GM12891 (cell line): ENCODE measurements around the gene FANCG.

Source experiments
- PAX5 ChIP-seq: IDR thresholded peaks from 2 replicates; pipeline ENCODE4 v1.6.1; 2011; ENCODE audit warnings: low read length, moderate library complexity, mild to moderate bottlenecking; ENCODE audit not compliant: insufficient read depth, severe bottlenecking
- POLR2A ChIP-seq: IDR thresholded peaks from 2 replicates; pipeline ENCODE4 v1.6.1; 2011; ENCODE audit warnings: low read depth, low read length, control low read depth
- POLR2AphosphoS5 ChIP-seq: IDR thresholded peaks from 2 replicates; pipeline ENCODE4 v1.6.1; 2011; ENCODE audit warnings: low read depth, low read length, control low read depth
- SPI1 ChIP-seq: IDR thresholded peaks from 2 replicates; pipeline ENCODE4 v1.6.1; 2011; ENCODE audit warnings: low read depth, low read length, control low read depth
- TAF1 ChIP-seq: IDR thresholded peaks from 2 replicates; pipeline ENCODE4 v1.6.1; 2011; ENCODE audit warnings: low read depth, low read length, control low read depth

DNA sequence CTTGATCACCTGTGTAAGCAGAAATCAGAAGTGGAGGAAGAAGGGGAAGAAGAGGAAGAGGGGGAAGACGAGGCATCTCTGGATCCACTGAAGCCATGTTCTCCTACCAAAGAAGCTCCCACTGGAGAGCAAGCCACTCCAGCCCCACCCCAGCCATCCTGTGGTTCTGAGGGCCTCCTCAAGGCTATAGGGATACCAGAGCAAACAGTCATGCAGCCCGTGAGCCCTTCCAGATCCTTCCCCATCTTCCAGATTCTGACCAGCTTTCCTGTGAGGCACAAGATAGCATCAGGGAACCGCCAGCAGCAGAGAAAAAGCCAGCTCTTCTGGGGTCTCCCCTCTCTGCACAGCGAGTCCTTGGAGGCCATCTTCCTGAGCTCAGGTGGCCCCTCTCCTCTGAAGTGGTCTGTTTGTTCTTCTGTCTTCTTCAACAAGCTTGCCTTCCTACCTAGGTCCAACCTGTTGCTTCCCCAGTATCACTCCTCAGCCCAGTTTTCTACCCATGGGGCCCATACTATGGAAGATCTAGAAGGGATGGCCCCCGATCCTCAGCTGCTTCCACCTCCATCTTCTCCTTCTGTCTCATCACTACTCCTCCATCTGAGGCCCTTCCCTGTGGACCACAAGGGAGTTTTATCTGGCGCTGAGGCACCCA is 36.7 kb downstream of the FANCG start:
- TF ChIP-seq POLR2A: no peak
- no peak for TF ChIP-seq POLR2AphosphoS5
- TF ChIP-seq TAF1: no peak
- no peak for TF ChIP-seq PAX5
- no peak for TF ChIP-seq SPI1
